Measurements from ENCODE around the gene LRBA.

DNA sequence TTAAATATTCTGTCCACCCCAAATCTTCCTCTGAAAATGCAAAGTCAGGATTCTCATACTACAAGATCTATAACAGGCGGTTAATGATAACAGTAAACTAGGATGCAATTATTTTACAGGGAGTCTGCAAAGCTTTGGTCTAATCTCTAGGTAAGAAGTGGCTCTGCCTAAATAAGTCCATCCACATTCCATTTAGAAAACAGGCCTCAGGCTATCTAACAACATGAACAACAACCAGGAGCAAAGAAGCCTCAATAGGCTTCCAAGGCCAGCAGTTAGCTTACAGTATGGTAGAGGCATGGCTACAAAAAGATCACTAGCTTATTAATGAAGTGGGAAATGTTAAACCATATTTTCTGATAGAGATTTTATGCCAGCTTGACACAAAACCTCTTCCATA, 426.8 kb downstream of the LRBA start:
- TF ChIP-seq, protein P1, sequence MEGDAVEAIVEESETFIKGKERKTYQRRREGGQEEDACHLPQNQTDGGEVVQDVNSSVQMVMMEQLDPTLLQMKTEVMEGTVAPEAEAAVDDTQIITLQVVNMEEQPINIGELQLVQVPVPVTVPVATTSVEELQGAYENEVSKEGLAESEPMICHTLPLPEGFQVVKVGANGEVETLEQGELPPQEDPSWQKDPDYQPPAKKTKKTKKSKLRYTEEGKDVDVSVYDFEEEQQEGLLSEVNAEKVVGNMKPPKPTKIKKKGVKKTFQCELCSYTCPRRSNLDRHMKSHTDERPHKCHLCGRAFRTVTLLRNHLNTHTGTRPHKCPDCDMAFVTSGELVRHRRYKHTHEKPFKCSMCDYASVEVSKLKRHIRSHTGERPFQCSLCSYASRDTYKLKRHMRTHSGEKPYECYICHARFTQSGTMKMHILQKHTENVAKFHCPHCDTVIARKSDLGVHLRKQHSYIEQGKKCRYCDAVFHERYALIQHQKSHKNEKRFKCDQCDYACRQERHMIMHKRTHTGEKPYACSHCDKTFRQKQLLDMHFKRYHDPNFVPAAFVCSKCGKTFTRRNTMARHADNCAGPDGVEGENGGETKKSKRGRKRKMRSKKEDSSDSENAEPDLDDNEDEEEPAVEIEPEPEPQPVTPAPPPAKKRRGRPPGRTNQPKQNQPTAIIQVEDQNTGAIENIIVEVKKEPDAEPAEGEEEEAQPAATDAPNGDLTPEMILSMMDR (conservative IDR thresholded peaks at IDR 0.05), result no peak
- TF ChIP-seq EZH2 (IDR thresholded peaks at IDR 0.05; ENCODE audit: low read depth), result no peak

All from PC-9 (cell line).